RWPE1 (cell line): ENCODE data around the gene MON2.
"Not testable (repeated sequence)": the region's sequence is repeated elsewhere in the genome, so short reads cannot be mapped to it uniquely, and the experiment has no call there.

Experiments used
- CTCF ChIA-PET: fragments of 350-600 bp; sonication (Branson Sonifier 250); formaldehyde crosslinking; extraction: SDS; loops from one replicate; lab custom pipeline; 2021; lab: Yijun Ruan, JAX
- POLR2A ChIA-PET: fragments of 400-600 bp; formaldehyde crosslinking; extraction: SDS; loops from one replicate; lab custom pipeline; 2020; ENCODE audit warnings: antibody characterized with exemption; ENCODE audit not compliant: low non-redundant PET; lab: Yijun Ruan, JAX
- DNase-seq: peaks from one replicate; pipeline ENCODE4 v3.0.0; 2012; ENCODE audit warnings: low spot score
- H3K27ac ChIP-seq: fragments of 450-650 bp; 2 replicates; pipeline ENCODE4 v1.5.1; 2017
- CTCF ChIP-seq: fragments of 450-650 bp; conservative IDR thresholded peaks from 2 replicates; pipeline ENCODE4 v1.5.1; 2017; ENCODE audit warnings: low read depth, mild to moderate bottlenecking

Gene MON2

GRCh38 chr12:62458626-62459025 lies 8.0 kb upstream of the MON2 start:
- H3K27ac ChIP-seq, result no peak overlapping the region
- ChIA-PET POLR2A (no interaction called here), CTCF (no interaction called here)
- TF ChIP-seq CTCF, result no peak
- DNase-seq, result no peak

DNA sequence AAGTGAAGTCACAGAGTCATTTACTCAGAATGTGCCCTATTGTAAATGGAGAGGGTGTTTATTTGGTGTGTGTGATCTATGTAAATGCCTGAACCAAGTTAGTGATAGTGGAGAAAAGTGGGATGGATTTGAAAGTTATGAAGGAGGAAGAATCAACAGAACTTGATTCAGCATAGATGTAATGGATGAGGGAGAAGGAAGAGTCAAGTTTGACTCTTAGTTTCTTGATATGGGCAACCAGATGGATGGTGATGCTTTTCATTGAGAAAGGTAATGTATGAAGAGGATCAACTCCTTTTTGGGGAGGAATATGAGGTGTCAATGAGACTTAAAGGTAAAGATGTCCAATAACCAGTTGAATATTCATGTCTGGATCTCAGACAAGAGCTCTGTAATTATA lies 6.7 kb upstream of the MON2 start:
- ChIA-PET POLR2A (no interaction called here), CTCF (interaction anchor here (0.6 kb wide), 1 partner anchor 192 kb away, joined by 4 read pairs; no protein-coding TSS in a partner anchor)
- H3K27ac ChIP-seq, result no peak overlapping the region
- DNase-seq, result no peak
- no peak for TF ChIP-seq CTCF

DNA sequence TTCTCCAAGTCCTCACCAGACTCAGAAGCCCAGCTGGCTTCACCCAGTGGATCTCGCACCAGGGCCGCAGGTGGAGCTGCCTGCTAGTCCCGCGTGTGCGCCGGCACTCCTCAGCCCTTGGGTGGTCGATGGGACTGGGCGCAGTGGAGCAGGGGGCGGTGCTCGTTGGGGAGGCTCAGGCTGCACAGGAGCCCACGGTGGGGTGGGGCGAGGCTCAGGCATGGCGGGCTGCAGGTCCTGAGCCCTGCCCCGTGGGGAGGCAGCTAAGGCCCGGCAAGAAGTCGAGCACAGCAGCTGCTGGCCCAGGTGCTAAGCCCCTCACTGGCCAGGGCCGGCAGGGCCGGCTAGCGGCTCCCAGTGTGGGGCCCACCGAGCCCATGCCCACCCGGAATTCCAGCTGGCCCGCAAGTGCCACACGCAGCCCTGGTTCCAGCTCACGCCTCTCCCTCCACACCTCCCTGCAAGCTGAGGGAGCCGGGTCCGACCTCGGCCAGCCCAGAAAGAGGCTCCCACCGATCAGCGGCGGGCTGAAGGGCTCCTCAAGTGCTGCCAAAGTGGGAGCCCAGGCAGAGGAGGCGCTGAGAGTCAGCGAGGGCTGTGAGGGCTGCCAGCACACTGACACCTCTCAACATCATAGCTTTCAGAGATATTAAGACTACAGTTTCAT lies 5.3 kb upstream of the MON2 start:
- H3K27ac ChIP-seq, DNase-seq: not testable (repeated sequence)
- ChIA-PET CTCF (interaction anchor here (0.6 kb wide), 2 partner anchors 169 to 1960 kb away, joined by 3 to 4 read pairs; no protein-coding TSS in a partner anchor), POLR2A (interaction anchor here (0.6 kb wide), 1 partner anchor 343 kb away, joined by 5 read pairs; no protein-coding TSS in a partner anchor)

DNA sequence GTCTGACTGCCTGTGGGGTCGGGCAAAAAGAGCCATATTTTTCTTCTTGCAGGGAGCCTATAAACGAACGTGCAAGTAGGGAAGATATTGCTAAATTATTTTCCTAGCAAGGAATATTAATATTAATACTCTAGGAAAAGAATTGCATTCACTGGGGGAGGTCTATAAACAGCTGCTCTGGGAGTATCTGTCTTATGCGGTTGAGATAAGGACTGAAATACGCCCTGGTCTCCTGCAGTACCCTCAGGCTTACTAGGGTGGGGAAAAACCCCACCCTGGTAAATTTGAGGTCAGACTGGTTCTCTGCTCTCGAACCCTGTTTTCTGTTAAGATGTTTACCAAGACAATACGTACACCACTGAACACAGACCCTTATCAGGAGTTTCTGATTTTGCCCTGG lies 3.4 kb upstream of the MON2 start:
- H3K27ac ChIP-seq, POLR2A ChIA-PET, DNase-seq: not testable (repeated sequence)
- CTCF ChIA-PET, result interaction anchor here (0.7 kb wide), 1 partner anchor 350 kb away, joined by 3 read pairs; no protein-coding TSS in a partner anchor

GRCh38 chr12:62466018-62466593 lies 520 bp upstream of the MON2 start:
- TF ChIP-seq CTCF, result no peak
- peak overlapping the region; percentile 87 for H3K27ac ChIP-seq
- peak; percentile 19 for DNase-seq
- POLR2A ChIA-PET, result no interaction called here
- CTCF ChIA-PET, result interaction anchor here (0.6 kb wide), 1 partner anchor 30 kb away, joined by 3 read pairs; no protein-coding TSS in a partner anchor

- H3K27ac ChIP-seq, result no peak overlapping the region
- CTCF ChIA-PET, result no interaction called here
- no peak for DNase-seq
- no peak for TF ChIP-seq CTCF
- POLR2A ChIA-PET, result no interaction called here
These were observed 1.8 kb downstream of the MON2 start for GRCh38 chr12:62468397-62468796.

GRCh38 chr12:62468935-62469334 lies 2.3 kb downstream of the MON2 start:
- DNase-seq, result no peak
- ChIA-PET CTCF (no interaction called here), POLR2A (no interaction called here)
- H3K27ac ChIP-seq, result no peak overlapping the region
- TF ChIP-seq CTCF, result no peak
